Measurements from ENCODE around the gene OPCML. TPM values are rescaled to one million over a fixed set of nuclear protein-coding genes. Genes with fewer than 3 reads are reported as not detected.

The OPCML gene
- total RNA-seq, 5 donors from 2014 or later (not counting 1 experiment from before 2014, with no cell fraction given), result not detected

DNA sequence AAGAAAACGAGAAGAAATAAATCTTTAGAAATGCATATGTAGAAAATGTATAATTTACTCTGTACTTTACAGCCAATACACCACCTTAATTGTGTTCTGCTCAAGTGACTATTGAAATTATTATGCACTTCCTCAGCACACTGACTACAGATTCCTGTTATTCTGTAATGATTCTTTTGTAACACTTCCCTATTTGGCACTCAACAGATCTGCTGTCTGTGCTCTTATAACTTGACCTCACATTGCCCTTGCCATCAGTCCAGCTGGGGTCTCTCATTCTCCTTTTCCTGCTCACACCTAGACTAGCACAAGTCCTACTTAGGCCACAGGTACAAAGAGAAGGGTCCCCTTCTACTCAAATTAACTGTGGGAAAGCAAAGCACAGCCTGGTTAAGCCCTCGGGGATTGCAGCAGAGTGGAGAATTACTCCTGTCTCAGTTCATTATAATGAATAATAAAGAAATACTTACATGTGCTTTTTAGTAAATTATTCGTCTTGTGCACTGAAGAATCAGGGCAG is 860.4 kb downstream of the OPCML start:
- no peak for DNase-seq
- no peaks in the 10 kb centered on the region for H3K9me3 ChIP-seq
- Mint-ChIP-seq H3K9me3 (peaks cover 0 to 2% (median 0%) of the 10 kb centered on the region in 3 donors), H3K4me3 (no peak overlapping the region), H3K4me1 (no peaks in the 10 kb centered on the region), H3K36me3 (no peaks in the 10 kb centered on the region), H3K27ac (no peak overlapping the region), H3K27me3 (no peaks in the 10 kb centered on the region)
- ATAC-seq (replicated peaks in 1 of 4), result no peak
- H3K4me1 ChIP-seq (ENCODE audit: control insufficient read depth in 1 of 2, extremely low read depth in 1 of 2, insufficient read depth in 2 of 2, low read length in 2 of 2), result no peaks in the 10 kb centered on the region
- ChIA-PET POLR2A (no interaction called here), CTCF (no interaction called here)
- no CpG with 5 or more reads among the region's 3 CpGs for WGBS (ENCODE audit: insufficient coverage)
- no peaks in the 10 kb centered on the region for H3K36me3 ChIP-seq (ENCODE audit: control insufficient read depth in 2 of 2, extremely low read depth in 1 of 2, insufficient read depth in 1 of 2, low read length in 1 of 2)
- H3K27ac ChIP-seq (ENCODE audit: low read length), result no peak overlapping the region
- H3K27me3 ChIP-seq (replicated peaks in 1 of 2; ENCODE audit: control insufficient read depth in 2 of 2, extremely low read depth in 1 of 2, insufficient read depth in 2 of 2, low read length in 1 of 2), result no peaks in the 10 kb centered on the region
- H3K4me3 ChIP-seq (ENCODE audit: control insufficient read depth in 1 of 2, extremely low read depth in 1 of 2, low read length in 1 of 2), result no peak overlapping the region

DNA sequence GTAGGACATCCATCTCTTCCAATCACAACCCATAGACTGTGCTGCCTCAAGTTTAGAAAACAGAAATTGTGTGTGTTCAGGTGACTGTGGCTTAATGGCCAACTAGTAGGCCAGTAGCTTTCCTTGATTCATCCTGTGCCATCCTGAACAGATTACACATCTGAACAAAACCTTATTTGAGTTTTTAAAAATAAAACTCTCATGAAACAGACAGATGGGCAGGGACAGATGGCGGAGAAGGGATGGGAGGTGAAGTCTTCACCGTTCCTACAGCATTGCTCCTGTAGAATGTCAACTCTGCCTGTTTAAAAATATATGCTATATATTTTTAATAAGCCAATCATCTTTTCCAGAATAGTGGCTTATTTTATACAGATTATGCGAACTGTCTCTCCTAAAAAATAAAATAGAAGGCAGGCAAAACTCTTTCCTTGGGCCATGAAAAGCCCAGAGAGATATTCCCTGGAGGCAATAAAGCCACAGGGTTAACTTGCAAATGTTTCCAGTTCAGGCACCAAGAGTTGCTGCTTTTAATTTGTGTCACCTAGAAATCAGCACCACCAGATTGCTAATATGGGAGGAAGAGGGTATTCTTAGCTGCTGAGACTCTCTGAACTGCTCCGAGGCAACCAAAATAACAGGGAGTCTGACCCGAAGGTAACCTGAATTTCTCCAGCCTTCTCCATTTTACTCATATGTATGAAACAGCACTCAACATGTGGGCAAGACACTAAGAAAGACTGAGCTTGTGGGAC is 861.2 kb downstream of the OPCML start:
- peaks cover 0 to 2% (median under 1%) of the 10 kb centered on the region in 3 donors for H3K9me3 Mint-ChIP-seq
- no peaks in the 10 kb centered on the region for H3K4me1 Mint-ChIP-seq
- H3K36me3 Mint-ChIP-seq, result no peaks in the 10 kb centered on the region
- ATAC-seq (replicated peaks in 1 of 4), result no peak
- DNase-seq, result no peak
- Histone ChIP-seq H3K4me1 (ENCODE audit: control insufficient read depth in 1 of 2, extremely low read depth in 1 of 2, insufficient read depth in 2 of 2, low read length in 2 of 2) (no peaks in the 10 kb centered on the region), H3K4me3 (ENCODE audit: control insufficient read depth in 1 of 2, extremely low read depth in 1 of 2, low read length in 1 of 2) (no peak overlapping the region), H3K9me3 (no peaks in the 10 kb centered on the region), H3K27ac (ENCODE audit: low read length) (no peak overlapping the region), H3K27me3 (replicated peaks in 1 of 2; ENCODE audit: control insufficient read depth in 2 of 2, extremely low read depth in 1 of 2, insufficient read depth in 2 of 2, low read length in 1 of 2) (no peaks in the 10 kb centered on the region), H3K36me3 (ENCODE audit: control insufficient read depth in 2 of 2, extremely low read depth in 1 of 2, insufficient read depth in 1 of 2, low read length in 1 of 2) (no peaks in the 10 kb centered on the region)
- WGBS (ENCODE audit: insufficient coverage), result no CpG with 5 or more reads among the region's 5 CpGs
- no peak overlapping the region for H3K27ac Mint-ChIP-seq
- H3K4me3 Mint-ChIP-seq, result no peak overlapping the region
- ChIA-PET POLR2A (no interaction called here), CTCF (no interaction called here)
- no peaks in the 10 kb centered on the region for H3K27me3 Mint-ChIP-seq

DNA sequence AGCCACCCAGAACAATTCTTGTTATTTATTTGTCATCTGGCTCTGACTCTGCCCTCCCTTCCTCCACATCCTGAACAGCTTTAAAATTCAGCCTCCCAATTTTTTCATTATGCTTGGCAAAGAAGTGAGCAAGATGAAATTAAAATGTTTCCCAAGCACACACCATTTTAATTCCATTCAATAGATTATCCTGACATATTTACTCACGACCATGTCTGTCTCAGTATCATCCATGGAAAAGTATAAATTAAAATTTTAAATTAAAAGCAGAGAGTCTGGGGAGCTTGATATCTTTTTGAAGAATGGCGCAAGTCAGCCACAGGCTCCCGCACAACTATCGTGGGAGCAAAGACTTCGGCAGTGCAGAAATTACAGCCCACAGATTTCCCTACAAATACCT is 862.4 kb downstream of the OPCML start:
- ChIA-PET POLR2A (no interaction called here), CTCF (no interaction called here)
- no peak overlapping the region for H3K4me3 ChIP-seq (ENCODE audit: control insufficient read depth in 1 of 2, extremely low read depth in 1 of 2, low read length in 1 of 2)
- no peaks in the 10 kb centered on the region for H3K36me3 ChIP-seq (ENCODE audit: control insufficient read depth in 2 of 2, extremely low read depth in 1 of 2, insufficient read depth in 1 of 2, low read length in 1 of 2)
- ATAC-seq (replicated peaks in 1 of 4), result no peak
- Mint-ChIP-seq H3K36me3 (no peaks in the 10 kb centered on the region), H3K4me3 (no peak overlapping the region), H3K9me3 (peaks cover 0 to 3% (median 2%) of the 10 kb centered on the region in 3 donors), H3K27me3 (no peaks in the 10 kb centered on the region), H3K4me1 (no peaks in the 10 kb centered on the region), H3K27ac (no peak overlapping the region)
- no peak overlapping the region for H3K27ac ChIP-seq (ENCODE audit: low read length)
- H3K4me1 ChIP-seq (ENCODE audit: control insufficient read depth in 1 of 2, extremely low read depth in 1 of 2, insufficient read depth in 2 of 2, low read length in 2 of 2), result no peaks in the 10 kb centered on the region
- DNase-seq, result no peak
- no peaks in the 10 kb centered on the region for H3K27me3 ChIP-seq (replicated peaks in 1 of 2; ENCODE audit: control insufficient read depth in 2 of 2, extremely low read depth in 1 of 2, insufficient read depth in 2 of 2, low read length in 1 of 2)
- no CpG with 5 or more reads among the region's 5 CpGs for WGBS (ENCODE audit: insufficient coverage)
- H3K9me3 ChIP-seq, result no peaks in the 10 kb centered on the region

DNA sequence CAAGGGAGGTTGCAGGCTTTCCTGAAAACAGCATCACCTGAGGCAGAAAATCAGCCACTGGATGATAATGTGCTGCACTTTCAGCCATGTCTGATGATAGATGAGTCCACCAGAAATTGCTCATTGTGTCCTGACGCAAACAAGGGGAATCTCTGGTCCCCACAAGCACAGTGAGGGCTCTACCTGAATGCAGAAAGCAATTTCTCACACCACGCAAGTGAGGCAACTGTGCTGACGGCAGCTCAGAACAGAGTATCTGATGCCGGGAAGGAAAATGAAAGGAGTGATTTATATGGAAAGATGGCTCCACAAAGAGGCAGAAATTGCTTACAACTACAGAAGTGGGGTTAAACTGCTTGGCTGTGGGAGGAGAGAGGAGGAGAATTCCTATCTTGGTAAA is 867.1 kb downstream of the OPCML start:
- POLR2A ChIA-PET, result no interaction called here
- Mint-ChIP-seq H3K27ac (no peak overlapping the region), H3K4me3 (no peak overlapping the region), H3K4me1 (no peaks in the 10 kb centered on the region), H3K27me3 (no peaks in the 10 kb centered on the region), H3K36me3 (no peaks in the 10 kb centered on the region), H3K9me3 (peaks cover 0 to 10% (median 0%) of the 10 kb centered on the region in 3 donors)
- Histone ChIP-seq H3K27me3 (replicated peaks in 1 of 2; ENCODE audit: control insufficient read depth in 2 of 2, extremely low read depth in 1 of 2, insufficient read depth in 2 of 2, low read length in 1 of 2) (no peaks in the 10 kb centered on the region), H3K4me1 (ENCODE audit: control insufficient read depth in 1 of 2, extremely low read depth in 1 of 2, insufficient read depth in 2 of 2, low read length in 2 of 2) (no peaks in the 10 kb centered on the region), H3K27ac (ENCODE audit: low read length) (no peak overlapping the region), H3K4me3 (ENCODE audit: control insufficient read depth in 1 of 2, extremely low read depth in 1 of 2, low read length in 1 of 2) (no peak overlapping the region), H3K36me3 (ENCODE audit: control insufficient read depth in 2 of 2, extremely low read depth in 1 of 2, insufficient read depth in 1 of 2, low read length in 1 of 2) (no peaks in the 10 kb centered on the region), H3K9me3 (no peaks in the 10 kb centered on the region)
- ATAC-seq (replicated peaks in 1 of 4) (no peak), DNase-seq (no peak)
- CTCF ChIA-PET, result interaction anchor here in 1 of 2 donors (0.6 kb wide), 1 partner anchor 89 kb away, joined by 3 read pairs; no protein-coding TSS in a partner anchor
- WGBS (ENCODE audit: insufficient coverage), result 94% methylated on average over 2 of the region's 4 CpGs

DNA sequence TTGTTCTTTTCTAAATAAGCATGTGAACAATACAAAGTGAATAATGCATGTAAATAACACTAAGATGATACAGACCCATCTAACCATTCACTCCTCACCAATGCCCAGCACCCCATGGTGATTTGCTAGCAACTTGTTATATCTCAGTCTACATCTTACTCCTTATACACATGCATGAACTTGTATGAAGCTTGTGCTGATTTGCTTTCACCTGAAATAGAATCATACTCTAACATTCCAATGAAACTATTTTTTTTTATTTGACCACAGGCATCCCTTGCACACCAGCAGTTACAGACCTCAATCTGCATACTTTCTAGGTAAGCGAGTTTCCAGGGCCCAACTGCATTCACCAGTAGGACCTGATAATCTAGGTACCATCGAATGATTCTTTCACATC is 873.6 kb downstream of the OPCML start:
- Mint-ChIP-seq H3K27ac (no peak overlapping the region), H3K4me3 (no peak overlapping the region), H3K9me3 (peaks cover 0 to 3% (median 0%) of the 10 kb centered on the region in 3 donors), H3K4me1 (no peaks in the 10 kb centered on the region), H3K36me3 (no peaks in the 10 kb centered on the region), H3K27me3 (no peaks in the 10 kb centered on the region)
- H3K27ac ChIP-seq (ENCODE audit: low read length), result no peak overlapping the region
- no peaks in the 10 kb centered on the region for H3K4me1 ChIP-seq (ENCODE audit: control insufficient read depth in 1 of 2, extremely low read depth in 1 of 2, insufficient read depth in 2 of 2, low read length in 2 of 2)
- no peaks in the 10 kb centered on the region for H3K36me3 ChIP-seq (ENCODE audit: control insufficient read depth in 2 of 2, extremely low read depth in 1 of 2, insufficient read depth in 1 of 2, low read length in 1 of 2)
- CTCF ChIA-PET, result no interaction called here
- no peak overlapping the region for H3K4me3 ChIP-seq (ENCODE audit: control insufficient read depth in 1 of 2, extremely low read depth in 1 of 2, low read length in 1 of 2)
- DNase-seq (no peak), ATAC-seq (replicated peaks in 1 of 4) (no peak)
- H3K9me3 ChIP-seq, result no peaks in the 10 kb centered on the region
- no peaks in the 10 kb centered on the region for H3K27me3 ChIP-seq (replicated peaks in 1 of 2; ENCODE audit: control insufficient read depth in 2 of 2, extremely low read depth in 1 of 2, insufficient read depth in 2 of 2, low read length in 1 of 2)
- WGBS (ENCODE audit: insufficient coverage), result no CpG with 5 or more reads among the region's 2 CpGs
- POLR2A ChIA-PET, result no interaction called here

DNA sequence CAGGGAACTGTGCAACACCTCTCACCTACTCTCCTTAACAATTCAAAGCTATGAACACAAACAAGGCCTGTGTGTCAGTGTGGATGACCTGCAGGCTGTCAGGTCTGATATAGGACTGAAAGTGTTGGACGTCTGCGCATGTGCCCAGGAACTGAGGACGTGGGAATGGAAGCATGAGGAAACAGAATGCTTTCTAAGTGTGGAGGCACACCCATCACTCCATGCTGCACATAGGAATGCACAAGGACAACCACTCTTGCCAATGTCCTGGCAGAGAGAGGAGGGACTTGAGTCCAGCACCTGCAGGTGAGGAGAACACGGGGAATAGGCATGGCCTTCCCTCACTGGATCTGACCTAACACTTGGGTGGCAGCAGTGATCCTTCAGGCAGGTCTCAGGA is 874.3 kb downstream of the OPCML start:
- Histone ChIP-seq H3K9me3 (no peaks in the 10 kb centered on the region), H3K27me3 (replicated peaks in 1 of 2; ENCODE audit: control insufficient read depth in 2 of 2, extremely low read depth in 1 of 2, insufficient read depth in 2 of 2, low read length in 1 of 2) (peaks cover 0 to 2% of the 10 kb centered on the region in 2 experiments), H3K4me1 (ENCODE audit: control insufficient read depth in 1 of 2, extremely low read depth in 1 of 2, insufficient read depth in 2 of 2, low read length in 2 of 2) (no peaks in the 10 kb centered on the region), H3K4me3 (ENCODE audit: control insufficient read depth in 1 of 2, extremely low read depth in 1 of 2, low read length in 1 of 2) (no peak overlapping the region), H3K36me3 (ENCODE audit: control insufficient read depth in 2 of 2, extremely low read depth in 1 of 2, insufficient read depth in 1 of 2, low read length in 1 of 2) (no peaks in the 10 kb centered on the region), H3K27ac (ENCODE audit: low read length) (no peak overlapping the region)
- 78% methylated on average over 1 of the region's 4 CpGs for WGBS (ENCODE audit: insufficient coverage)
- Mint-ChIP-seq H3K4me1 (no peaks in the 10 kb centered on the region), H3K27me3 (no peaks in the 10 kb centered on the region), H3K4me3 (no peak overlapping the region), H3K27ac (no peak overlapping the region), H3K9me3 (peaks cover 0 to 3% (median 0%) of the 10 kb centered on the region in 3 donors), H3K36me3 (no peaks in the 10 kb centered on the region)
- ChIA-PET CTCF (no interaction called here), POLR2A (no interaction called here)
- ATAC-seq (replicated peaks in 1 of 4), result no peak
- DNase-seq, result no peak
